Liver (tissue), 9 donors: ENCODE data around the gene ZNF446. TPM values are rescaled to one million over a fixed set of nuclear protein-coding genes. Genes with fewer than 3 reads are reported as not detected.

ENCODE experiments used
- DNase-seq: peaks from one replicate; pipeline ENCODE4 v3.0.0-alpha.2; 2017; ENCODE audit warnings: low spot score
- H3K27ac ChIP-seq, 2 donors: one replicate each; pipeline ENCODE4 v1.7.0; 2013; ENCODE audit warnings: inconsistent platforms in 2 of 2, low read length in 2 of 2, control low read depth in 1 of 2, low read depth in 1 of 2, mild to moderate bottlenecking in 1 of 2
- H3K27me3 ChIP-seq, 4 donors: one replicate each; pipeline versions ENCODE4 v1.6.1 to v1.7.0; 2013; ENCODE audit warnings: low read length in 3 of 4, inconsistent platforms in 1 of 4, mild to moderate bottlenecking in 1 of 4, moderate library complexity in 1 of 4; ENCODE audit not compliant: control insufficient read depth in 4 of 4, insufficient read depth in 4 of 4
- H3K36me3 ChIP-seq, 4 donors: one replicate each; pipeline versions ENCODE4 v1.6.1 to v1.7.0; 2013; ENCODE audit warnings: low read length in 3 of 4, mild to moderate bottlenecking in 3 of 4, low read depth in 1 of 4, moderate library complexity in 1 of 4; ENCODE audit not compliant: control insufficient read depth in 4 of 4, insufficient read depth in 3 of 4
- H3K4me1 ChIP-seq, 4 donors: one replicate each; pipeline versions ENCODE4 v1.6.1 to v1.7.0; 2013; ENCODE audit warnings: low read length in 3 of 4, mild to moderate bottlenecking in 3 of 4, moderate library complexity in 1 of 4; ENCODE audit not compliant: control insufficient read depth in 4 of 4, insufficient read depth in 4 of 4
- H3K4me3 ChIP-seq, 3 donors: one replicate each; pipeline versions ENCODE4 v1.6.1 to v1.7.0; 2013; ENCODE audit warnings: low read length in 3 of 3, control low read depth in 1 of 3, low read depth in 1 of 3, mild to moderate bottlenecking in 1 of 3
- H3K9ac ChIP-seq, 2 donors: one replicate each; pipeline ENCODE4 v1.7.0; 2013; ENCODE audit warnings: low read length in 2 of 2, mild to moderate bottlenecking in 2 of 2, moderate library complexity in 2 of 2, control low read depth in 1 of 2, low read depth in 1 of 2
- H3K9me3 ChIP-seq, 4 donors: one replicate each; pipeline versions ENCODE4 v1.6.1 to v1.7.0; 2013; ENCODE audit warnings: low read length in 3 of 4; ENCODE audit not compliant: control insufficient read depth in 4 of 4
- ATF3 ChIP-seq: IDR thresholded peaks from 2 replicates; pipeline ENCODE4 v1.6.1; 2016; ENCODE audit warnings: antibody characterized with exemption
- CTCF ChIP-seq: fragments of 150-350 bp; IDR thresholded peaks from 2 replicates; pipeline ENCODE4 v1.5.1; 2017; ENCODE audit warnings: improper control_type of control experiment, low read depth, low read length; ENCODE audit not compliant: missing input control
- EGR1 ChIP-seq, 2 donors: IDR thresholded peaks; 2 replicates each; pipeline ENCODE4 v1.6.1; 2016 to 2018; ENCODE audit warnings: antibody characterized with exemption in 2 of 2, low read depth in 2 of 2
- FOXA1 ChIP-seq: IDR thresholded peaks from 2 replicates; pipeline ENCODE4 v1.6.1; 2016; ENCODE audit warnings: antibody characterized with exemption
- FOXA2 ChIP-seq: IDR thresholded peaks from 2 replicates; pipeline ENCODE4 v1.6.1; 2016; ENCODE audit warnings: antibody characterized with exemption
- GABPA ChIP-seq, 2 donors: IDR thresholded peaks in 1 of 2; conservative IDR thresholded peaks in 1 of 2; 2 replicates each; pipeline ENCODE4 v1.6.1; 2016; ENCODE audit warnings: antibody characterized with exemption in 2 of 2, mild to moderate bottlenecking in 1 of 2, moderate library complexity in 1 of 2
- HNF4A ChIP-seq, 2 donors: conservative IDR thresholded peaks; 2 replicates each; pipeline ENCODE4 v1.6.1; 2016; ENCODE audit warnings: antibody characterized with exemption in 2 of 2, mild to moderate bottlenecking in 2 of 2
- HNF4G ChIP-seq: IDR thresholded peaks from 2 replicates; pipeline ENCODE4 v1.6.1; 2016; ENCODE audit warnings: antibody characterized with exemption
- JUND ChIP-seq, 2 donors: IDR thresholded peaks; 2 replicates each; pipeline ENCODE4 v1.6.1; 2016; ENCODE audit warnings: antibody characterized with exemption in 2 of 2
- MAX ChIP-seq: IDR thresholded peaks from 2 replicates; pipeline ENCODE4 v1.6.1; 2016; ENCODE audit warnings: antibody characterized with exemption
- NR2F2 ChIP-seq: IDR thresholded peaks from 2 replicates; pipeline ENCODE4 v1.6.1; 2016; ENCODE audit warnings: antibody characterized with exemption
- RAD21 ChIP-seq, 2 donors: IDR thresholded peaks; 2 replicates each; pipeline ENCODE4 v1.6.1; 2016; ENCODE audit warnings: antibody characterized with exemption in 2 of 2, mild to moderate bottlenecking in 2 of 2
- REST ChIP-seq: IDR thresholded peaks from 2 replicates; pipeline ENCODE4 v1.6.1; 2016; ENCODE audit warnings: antibody characterized with exemption, mild to moderate bottlenecking
- RXRA ChIP-seq, 2 donors: IDR thresholded peaks; 2 replicates each; pipeline ENCODE4 v1.6.1; 2017 to 2018; ENCODE audit warnings: antibody characterized with exemption in 2 of 2, mild to moderate bottlenecking in 1 of 2
- SP1 ChIP-seq: IDR thresholded peaks from 2 replicates; pipeline ENCODE4 v1.6.1; 2018; ENCODE audit warnings: antibody characterized with exemption, mild to moderate bottlenecking
- TAF1 ChIP-seq: conservative IDR thresholded peaks from 2 replicates; pipeline ENCODE4 v1.6.1; 2016; ENCODE audit warnings: antibody characterized with exemption, mild to moderate bottlenecking
- YY1 ChIP-seq: IDR thresholded peaks from 2 replicates; pipeline ENCODE4 v1.6.1; 2016; ENCODE audit warnings: antibody characterized with exemption, mild to moderate bottlenecking
- ZBTB33 ChIP-seq: IDR thresholded peaks from 2 replicates; pipeline ENCODE4 v1.6.1; 2016; ENCODE audit warnings: antibody characterized with exemption
- WGBS: extraction: QIAGEN DNeasy Blood & Tissue Kit; methylation state at CpG from one replicate; pipeline ENCODE4 v1.1.7; 2013; 5-methylcytosine and 5-hydroxymethylcytosine counted together
- polyA plus RNA-seq, 2 donors: library from polyadenylated mRNA; stranded (reverse) in 1 of 2; unstranded in 1 of 2; fragments of 200-250 nt in 1 of 2; fragments of >200 nt in 1 of 2; fragmentation: Nextera tagmentation in 1 of 2; extraction: Ambion mirVana in 1 of 2; gene quantifications; one replicate each; pipeline versions ENCODE4 v1.2.1 to v1.2.3, GENCODE V29; 2013 to 2015
- total RNA-seq, 2 donors: library from RNA; depleted of rRNA; stranded (reverse); fragments of >200 nt; gene quantifications; one replicate each; pipeline ENCODE4 v1.2.3, GENCODE V29; 2014
- donor health status: healthy.
- donor health status: healthy.
- donor health status: healthy.
- donor health status: healthy.
- donor health status: healthy.

Gene ZNF446
- total and polyA plus RNA-seq, 4 donors, result 2.8 to 4.8 (median 3.9) TPM

- H3K27ac ChIP-seq, result no peak overlapping the region
- TF ChIP-seq RAD21 (IDR thresholded peaks at IDR 0.05) (no peak), YY1 (no peak), RXRA (IDR thresholded peaks at IDR 0.05) (no peak), FOXA1 (no peak), MAX (no peak), ZBTB33 (no peak), FOXA2 (no peak), NR2F2 (no peak), HNF4A (conservative IDR thresholded peaks at IDR 0.05) (no peak), CTCF (no peak), TAF1 (no peak), SP1 (no peak), REST (no peak), ATF3 (no peak), HNF4G (no peak), EGR1 (IDR thresholded peaks at IDR 0.05; ENCODE audit: low read depth in 2 of 2) (no peak), GABPA (IDR thresholded peaks at IDR 0.05 in 1 of 2, conservative IDR thresholded peaks at IDR 0.05 in 1 of 2) (no peak), JUND (IDR thresholded peaks at IDR 0.05) (no peak)
- H3K9ac ChIP-seq, result no peak overlapping the region
- no peaks in the 10 kb centered on the region for H3K27me3 ChIP-seq
- H3K9me3 ChIP-seq, result no peaks in the 10 kb centered on the region
- no peak overlapping the region for H3K4me3 ChIP-seq
- H3K4me1 ChIP-seq, result peaks cover 8 to 45% (median 23%) of the 10 kb centered on the region in 4 donors
- no peak for DNase-seq
- WGBS, result 91% methylated on average over 14 of the region's 14 CpGs
- peaks cover 0 to 3% (median 1%) of the 10 kb centered on the region in 4 donors for H3K36me3 ChIP-seq
These were observed 24.1 kb downstream of the ZNF446 start for GRCh38 chr19:58500242-58500641.
